ENCODE results near the gene GPC5.

Gene GPC5

DNA sequence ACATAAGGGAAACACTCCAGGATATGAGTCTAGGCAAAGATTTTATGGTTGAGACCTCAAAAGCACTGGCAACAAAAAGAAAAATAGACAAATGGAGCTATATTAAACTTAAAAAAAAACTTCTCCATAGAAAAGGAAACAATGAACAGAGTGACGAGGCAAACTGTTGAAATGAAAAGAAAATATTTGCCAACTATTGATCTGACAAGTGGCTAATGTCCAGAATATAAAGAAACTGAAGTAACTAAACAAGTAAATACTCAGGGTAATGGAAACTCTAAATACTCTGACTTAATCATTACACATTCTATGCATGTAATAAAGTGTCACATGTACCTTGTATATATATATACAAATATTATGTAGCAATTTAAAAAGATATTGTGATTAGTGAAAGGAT, 562.5 kb downstream of the GPC5 start:
- Histone ChIP-seq H3K9me2 (replicated peaks; ENCODE audit: insufficient read depth, low read length) (no peaks in the 10 kb centered on the region), H4K20me1 (ENCODE audit: low read depth, low read length) (no peaks in the 10 kb centered on the region), H3K27me3 (ENCODE audit: low read length) (no peaks in the 10 kb centered on the region), H2AFZ (ENCODE audit: low read depth, low read length, severe bottlenecking) (no peak overlapping the region), H3K4me3 (ENCODE audit: insufficient read depth, low read length, poor library complexity, severe bottlenecking) (no peak overlapping the region), H3K9me3 (ENCODE audit: insufficient read depth, low read length) (no peaks in the 10 kb centered on the region), H3K36me3 (ENCODE audit: low read length) (no peaks in the 10 kb centered on the region), H3K4me2 (ENCODE audit: low read depth, low read length, poor library complexity, severe bottlenecking) (no peak overlapping the region), H3K79me2 (ENCODE audit: insufficient read depth, low read length) (no peaks in the 10 kb centered on the region), H3K27ac (ENCODE audit: low read depth, low read length) (no peak overlapping the region), H3K9ac (ENCODE audit: low read length) (no peak overlapping the region), H3F3A (ENCODE audit: insufficient read depth) (no peaks in the 10 kb centered on the region)
- no peak for TF ChIP-seq EZH2phosphoT487 (conservative IDR thresholded peaks at IDR 0.05; ENCODE audit: low read length)
- TF ChIP-seq, protein P1, sequence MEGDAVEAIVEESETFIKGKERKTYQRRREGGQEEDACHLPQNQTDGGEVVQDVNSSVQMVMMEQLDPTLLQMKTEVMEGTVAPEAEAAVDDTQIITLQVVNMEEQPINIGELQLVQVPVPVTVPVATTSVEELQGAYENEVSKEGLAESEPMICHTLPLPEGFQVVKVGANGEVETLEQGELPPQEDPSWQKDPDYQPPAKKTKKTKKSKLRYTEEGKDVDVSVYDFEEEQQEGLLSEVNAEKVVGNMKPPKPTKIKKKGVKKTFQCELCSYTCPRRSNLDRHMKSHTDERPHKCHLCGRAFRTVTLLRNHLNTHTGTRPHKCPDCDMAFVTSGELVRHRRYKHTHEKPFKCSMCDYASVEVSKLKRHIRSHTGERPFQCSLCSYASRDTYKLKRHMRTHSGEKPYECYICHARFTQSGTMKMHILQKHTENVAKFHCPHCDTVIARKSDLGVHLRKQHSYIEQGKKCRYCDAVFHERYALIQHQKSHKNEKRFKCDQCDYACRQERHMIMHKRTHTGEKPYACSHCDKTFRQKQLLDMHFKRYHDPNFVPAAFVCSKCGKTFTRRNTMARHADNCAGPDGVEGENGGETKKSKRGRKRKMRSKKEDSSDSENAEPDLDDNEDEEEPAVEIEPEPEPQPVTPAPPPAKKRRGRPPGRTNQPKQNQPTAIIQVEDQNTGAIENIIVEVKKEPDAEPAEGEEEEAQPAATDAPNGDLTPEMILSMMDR (IDR thresholded peaks at IDR 0.05; ENCODE audit: insufficient read depth, low read length, poor library complexity, severe bottlenecking), result no peak

DNA sequence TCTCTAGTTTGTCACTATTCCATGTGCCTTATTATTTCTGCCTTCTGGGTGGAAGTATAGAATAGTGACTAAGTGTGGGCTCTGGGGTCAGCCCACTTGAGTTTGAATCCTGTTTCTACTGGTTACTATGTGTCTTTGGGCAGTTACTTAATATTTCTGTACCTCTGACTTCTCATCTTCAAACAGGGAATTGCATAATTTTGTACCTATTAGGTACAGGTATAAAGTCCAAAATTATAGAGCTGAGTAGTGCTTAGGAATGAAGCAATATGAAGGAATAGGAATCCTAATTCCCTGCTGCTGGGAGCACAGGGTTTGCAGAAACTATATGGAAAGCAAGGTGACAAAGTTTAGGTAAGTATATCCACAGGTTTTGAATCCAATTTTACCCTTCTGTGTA, 564.5 kb downstream of the GPC5 start:
- H3F3A ChIP-seq (ENCODE audit: insufficient read depth), result no peaks in the 10 kb centered on the region
- no peaks in the 10 kb centered on the region for H3K36me3 ChIP-seq (ENCODE audit: low read length)
- H3K4me2 ChIP-seq (ENCODE audit: low read depth, low read length, poor library complexity, severe bottlenecking), result no peak overlapping the region
- H3K27me3 ChIP-seq (ENCODE audit: low read length), result no peaks in the 10 kb centered on the region
- no peaks in the 10 kb centered on the region for H4K20me1 ChIP-seq (ENCODE audit: low read depth, low read length)
- H3K9me2 ChIP-seq (replicated peaks; ENCODE audit: insufficient read depth, low read length), result no peaks in the 10 kb centered on the region
- TF ChIP-seq, protein P1 (IDR thresholded peaks at IDR 0.05; ENCODE audit: insufficient read depth, low read length, poor library complexity, severe bottlenecking), result no peak
- TF ChIP-seq EZH2phosphoT487 (conservative IDR thresholded peaks at IDR 0.05; ENCODE audit: low read length), result no peak
- H3K27ac ChIP-seq (ENCODE audit: low read depth, low read length), result no peak overlapping the region
- H3K9me3 ChIP-seq (ENCODE audit: insufficient read depth, low read length), result no peaks in the 10 kb centered on the region
- no peaks in the 10 kb centered on the region for H3K79me2 ChIP-seq (ENCODE audit: insufficient read depth, low read length)
- H2AFZ ChIP-seq (ENCODE audit: low read depth, low read length, severe bottlenecking), result no peak overlapping the region
- H3K4me3 ChIP-seq (ENCODE audit: insufficient read depth, low read length, poor library complexity, severe bottlenecking), result no peak overlapping the region
- H3K9ac ChIP-seq (ENCODE audit: low read length), result no peak overlapping the region

DNA sequence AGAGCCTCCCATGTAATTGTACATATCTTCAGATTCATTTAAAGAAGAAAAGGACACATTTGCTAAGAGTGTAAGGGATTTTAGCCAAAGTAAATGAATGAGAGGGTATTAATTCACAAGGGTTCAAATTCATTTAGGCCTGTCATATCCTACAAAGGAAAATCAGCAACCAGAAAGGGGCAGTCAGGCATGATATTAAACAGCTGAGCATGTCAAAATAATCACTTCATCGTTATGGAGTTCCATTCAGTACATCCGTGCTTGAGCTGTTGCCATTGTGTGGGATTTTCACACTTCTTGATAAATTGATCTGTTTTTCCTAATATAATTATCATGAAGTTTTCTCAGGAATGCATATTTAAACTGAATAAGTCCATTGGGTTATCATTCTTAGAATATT, 567.1 kb downstream of the GPC5 start:
- no peaks in the 10 kb centered on the region for H3K9me3 ChIP-seq (ENCODE audit: insufficient read depth, low read length)
- H3K27me3 ChIP-seq (ENCODE audit: low read length), result no peaks in the 10 kb centered on the region
- H2AFZ ChIP-seq (ENCODE audit: low read depth, low read length, severe bottlenecking), result no peak overlapping the region
- H3K36me3 ChIP-seq (ENCODE audit: low read length), result no peaks in the 10 kb centered on the region
- no peaks in the 10 kb centered on the region for H3K9me2 ChIP-seq (replicated peaks; ENCODE audit: insufficient read depth, low read length)
- H3K79me2 ChIP-seq (ENCODE audit: insufficient read depth, low read length), result no peaks in the 10 kb centered on the region
- H3K4me3 ChIP-seq (ENCODE audit: insufficient read depth, low read length, poor library complexity, severe bottlenecking), result no peak overlapping the region
- no peak for TF ChIP-seq EZH2phosphoT487 (conservative IDR thresholded peaks at IDR 0.05; ENCODE audit: low read length)
- TF ChIP-seq, protein P1 (IDR thresholded peaks at IDR 0.05; ENCODE audit: insufficient read depth, low read length, poor library complexity, severe bottlenecking), result no peak
- no peak overlapping the region for H3K4me2 ChIP-seq (ENCODE audit: low read depth, low read length, poor library complexity, severe bottlenecking)
- no peak overlapping the region for H3K9ac ChIP-seq (ENCODE audit: low read length)
- no peaks in the 10 kb centered on the region for H3F3A ChIP-seq (ENCODE audit: insufficient read depth)
- H4K20me1 ChIP-seq (ENCODE audit: low read depth, low read length), result no peaks in the 10 kb centered on the region
- no peak overlapping the region for H3K27ac ChIP-seq (ENCODE audit: low read depth, low read length)

All from SU-DHL-6 (cell line).